Ramos (cell line): ENCODE data around the gene TCF7L2.

ENCODE experiments used
- in situ Hi-C: fragments of 300-500 bp; cut with MboI; formaldehyde crosslinking; loops from one replicate; pipeline ENCODE4 v1.14.3; 2022; ENCODE audit warnings: low sequenced_read_pairs; ENCODE audit not compliant: unreplicated experiment

The TCF7L2 gene

DNA sequence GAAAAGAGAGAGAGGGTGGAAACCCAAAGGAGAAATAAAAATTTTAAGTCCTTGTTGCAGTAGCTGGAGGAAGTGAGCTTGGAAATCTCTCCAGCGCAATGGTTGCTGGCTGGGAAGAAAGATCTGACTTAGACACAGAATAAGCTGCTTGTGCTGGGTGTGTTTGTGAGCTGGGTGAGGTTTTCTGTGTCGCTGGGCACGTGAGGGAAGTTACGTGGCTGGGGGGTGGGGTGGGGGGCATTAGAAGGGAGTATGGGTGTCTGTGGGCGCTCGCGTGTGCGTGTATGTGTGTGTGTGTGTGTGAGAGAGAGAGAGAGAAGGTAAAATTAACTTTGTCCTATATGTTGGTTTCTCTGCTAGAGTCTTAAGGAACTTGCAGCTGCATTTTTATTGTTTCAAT lies 11.6 kb downstream of the TCF7L2 start:
- in situ Hi-C loops = no loop called here

DNA sequence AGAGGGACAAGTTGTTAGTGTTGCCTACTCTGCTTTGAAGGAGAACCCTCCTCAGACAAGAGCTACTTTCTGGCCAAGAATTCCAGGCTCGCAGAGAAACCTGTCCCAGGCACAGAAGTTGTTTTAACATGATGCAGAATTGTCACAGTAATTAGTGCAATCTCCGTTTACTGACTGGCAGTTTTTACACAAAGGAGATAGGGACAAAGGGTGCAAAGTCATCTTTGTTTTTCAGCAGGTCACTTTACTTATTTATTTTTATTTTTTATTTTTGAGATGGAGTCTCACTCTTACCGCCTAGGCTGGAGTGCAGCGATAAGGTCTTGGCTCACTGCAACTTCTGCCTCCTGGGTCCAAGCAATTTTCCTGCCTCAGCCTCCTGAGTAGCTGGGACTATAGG lies 12.3 kb downstream of the TCF7L2 start:
- in situ Hi-C loops = no loop called here

DNA sequence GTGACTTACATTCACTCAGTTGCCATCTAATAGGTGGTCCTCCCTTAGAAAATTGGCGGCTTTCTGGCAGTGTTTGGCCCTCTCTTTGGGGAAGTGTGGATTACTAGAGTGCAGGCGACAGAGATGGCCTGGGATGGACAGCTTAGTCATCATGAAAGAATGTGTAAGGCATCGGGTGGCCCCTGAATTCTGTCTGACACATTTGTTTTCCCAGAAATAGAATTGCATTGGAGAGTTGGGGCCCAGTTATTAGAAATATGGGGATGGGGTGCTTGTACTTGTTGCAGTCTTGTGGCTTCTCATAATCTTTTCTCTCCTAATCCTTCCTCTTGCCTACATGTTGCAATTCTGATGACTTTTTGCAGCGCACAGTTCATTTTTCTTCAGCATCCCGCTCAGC lies 13.8 kb downstream of the TCF7L2 start:
- in situ Hi-C loops = no loop called here

DNA sequence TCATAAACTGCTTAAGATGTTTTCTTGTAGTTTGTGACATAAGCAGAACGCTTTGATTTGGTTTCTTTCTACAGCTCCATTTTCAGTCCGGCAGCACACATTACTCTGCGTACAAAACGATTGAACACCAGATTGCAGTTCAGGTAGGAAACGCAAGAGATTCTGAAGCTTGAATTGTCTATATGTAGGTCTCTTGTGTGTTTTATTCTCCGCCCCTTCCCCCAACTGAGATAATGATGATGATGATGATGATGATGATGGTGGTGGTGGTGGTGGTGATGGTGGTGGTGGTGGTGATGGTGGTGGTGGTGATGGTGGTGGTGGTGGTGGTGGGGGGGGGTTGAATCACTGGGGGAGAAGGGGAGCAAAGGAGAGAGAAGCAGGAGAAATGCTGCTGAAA lies 14.4 kb downstream of the TCF7L2 start:
- in situ Hi-C loops = no loop called here

DNA sequence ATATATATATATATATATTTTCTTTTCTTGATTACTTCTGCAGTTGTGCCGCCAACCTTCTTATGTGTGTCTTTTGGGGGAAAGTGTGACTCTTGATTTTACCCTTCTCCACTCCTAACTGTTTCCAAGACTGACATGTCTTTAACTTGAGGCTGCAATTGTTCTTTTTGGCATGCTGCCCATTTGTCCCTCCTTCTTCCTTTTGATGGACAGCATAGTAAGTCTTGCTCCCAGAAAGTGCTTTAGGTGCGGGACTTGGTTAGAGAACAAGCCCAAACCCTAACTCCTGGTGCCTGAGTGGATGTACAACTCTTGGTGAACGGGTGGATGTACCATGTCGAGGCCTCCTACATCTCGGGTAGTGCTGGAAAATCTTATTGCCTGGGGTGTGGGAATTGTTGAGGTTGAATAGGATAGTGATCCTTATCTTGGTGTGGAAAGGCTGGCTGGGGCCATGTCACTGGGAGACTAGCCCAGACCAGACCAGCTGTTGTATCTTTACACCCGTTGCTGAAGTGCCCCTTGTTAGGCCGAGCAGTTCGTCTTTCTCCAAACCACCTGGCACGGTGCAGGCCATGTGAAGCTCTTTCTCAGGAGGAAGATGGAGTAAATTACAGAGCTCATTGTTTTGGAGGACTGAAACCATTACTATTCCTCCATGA lies 16.3 kb downstream of the TCF7L2 start:
- in situ Hi-C loops = no loop called here

DNA sequence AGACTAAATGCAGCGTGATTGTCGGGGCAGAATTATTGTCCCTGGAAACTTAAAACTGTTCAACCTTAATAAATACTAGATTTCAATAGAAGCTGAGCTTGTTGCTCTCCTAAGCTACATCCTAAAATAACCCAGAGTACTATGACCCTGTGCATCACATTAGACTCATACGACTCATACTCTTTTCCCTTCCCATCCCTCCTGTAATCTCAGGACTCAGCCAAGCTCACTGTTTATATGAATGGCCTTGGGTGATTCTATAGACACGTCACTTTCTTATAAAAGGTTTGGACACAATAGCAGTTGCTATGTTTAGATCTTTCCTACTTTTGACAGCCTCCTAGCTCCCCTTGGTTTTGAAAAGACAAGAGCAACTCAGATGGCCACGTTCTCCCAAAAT lies 17.2 kb downstream of the TCF7L2 start:
- in situ Hi-C loops = no loop called here

DNA sequence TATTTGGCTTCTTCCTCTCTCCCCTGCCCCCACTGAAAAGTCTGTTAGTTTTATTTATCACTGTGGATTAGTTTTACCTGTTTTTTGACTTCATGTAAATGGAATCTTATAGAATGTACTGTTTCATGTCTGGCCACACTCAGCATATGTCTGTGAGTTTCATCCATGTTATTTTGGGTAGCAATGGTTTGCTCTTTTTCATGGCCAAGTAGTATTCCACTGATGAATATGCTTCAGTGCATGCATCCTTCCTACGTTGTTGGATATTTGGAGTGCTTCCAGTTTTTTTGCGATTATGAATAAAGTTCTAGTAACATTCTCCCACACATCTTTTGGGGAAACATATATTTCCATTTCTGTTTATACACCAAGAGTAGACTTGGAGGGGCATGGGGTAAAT lies 19.1 kb downstream of the TCF7L2 start:
- in situ Hi-C loops = no loop called here

DNA sequence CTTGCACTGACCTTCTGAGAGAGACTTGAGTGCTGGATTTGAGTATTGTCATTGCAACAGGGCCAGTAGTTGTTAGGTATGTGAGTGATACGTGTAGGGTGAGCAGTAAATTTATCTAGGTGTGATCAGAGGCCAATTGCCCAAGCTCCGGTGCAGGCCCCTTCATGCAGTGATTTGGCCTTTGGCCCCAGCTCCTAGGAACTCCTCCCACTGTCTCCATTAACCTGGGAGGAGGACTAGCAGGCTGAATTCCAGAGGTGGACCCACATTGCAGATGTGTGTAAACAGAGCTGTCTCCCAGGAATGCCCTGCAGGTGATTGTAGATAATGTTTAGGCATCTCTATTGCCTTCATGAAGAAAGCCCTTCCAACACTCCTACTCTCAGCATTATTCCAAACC lies 19.5 kb downstream of the TCF7L2 start:
- in situ Hi-C loops = no loop called here

DNA sequence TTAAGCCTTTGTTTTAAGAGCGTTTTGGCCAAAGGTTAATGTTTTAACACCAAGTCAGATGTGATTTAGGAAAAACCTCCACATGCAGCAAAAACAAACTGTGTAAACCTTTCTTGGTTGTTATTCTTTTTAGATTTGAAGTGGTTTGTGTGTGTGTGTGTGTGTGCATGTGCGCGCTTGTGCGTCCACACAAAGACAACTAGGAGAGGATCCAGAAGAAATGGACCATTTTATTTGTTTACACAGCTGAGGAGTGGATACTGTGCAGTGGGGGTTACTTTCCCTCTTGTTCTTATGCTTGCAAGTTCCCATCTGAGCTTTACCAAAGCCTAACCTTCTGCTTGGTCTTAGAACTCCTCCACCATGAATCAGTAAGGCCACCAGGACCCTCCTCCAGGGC lies 20.0 kb downstream of the TCF7L2 start:
- in situ Hi-C loops = no loop called here

DNA sequence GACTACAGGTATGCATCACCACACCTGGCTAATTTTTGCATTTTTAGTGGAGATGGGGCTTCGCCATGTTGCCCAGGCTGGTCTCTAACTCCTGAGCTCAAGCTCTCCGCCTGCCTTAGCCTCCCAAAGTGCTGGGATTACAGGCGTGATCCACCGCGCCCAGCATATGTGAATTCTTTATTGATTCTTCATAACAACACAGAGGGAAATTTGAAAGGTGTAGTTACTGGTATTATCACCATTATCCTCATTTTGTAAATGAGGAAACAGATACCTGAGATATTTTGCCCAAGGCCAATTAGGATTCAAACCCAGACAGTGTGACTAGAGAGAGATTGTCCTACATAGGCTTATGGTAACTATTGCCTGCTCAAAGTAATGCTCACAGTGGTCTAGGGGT lies 22.6 kb downstream of the TCF7L2 start:
- in situ Hi-C loops = no loop called here

DNA sequence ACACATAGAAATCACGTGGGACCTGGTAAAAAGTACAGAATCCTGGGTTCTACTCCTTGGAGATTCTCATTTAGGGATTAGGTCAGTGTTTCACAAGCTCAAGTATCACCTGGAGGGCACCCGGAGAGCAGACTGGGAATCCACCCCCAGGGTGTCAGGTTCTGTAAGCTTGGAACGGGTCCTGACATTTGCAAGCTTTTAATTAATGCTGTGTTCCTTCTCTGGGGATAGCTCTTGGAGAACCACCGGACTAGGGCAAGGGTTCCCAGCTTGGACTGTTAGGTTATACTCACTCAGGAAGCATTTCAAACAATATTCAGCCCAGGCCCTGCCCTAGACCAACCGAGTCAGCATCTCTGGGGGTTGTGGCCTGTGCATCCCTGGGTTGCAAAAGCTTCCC lies 23.0 kb downstream of the TCF7L2 start:
- in situ Hi-C loops = no loop called here

DNA sequence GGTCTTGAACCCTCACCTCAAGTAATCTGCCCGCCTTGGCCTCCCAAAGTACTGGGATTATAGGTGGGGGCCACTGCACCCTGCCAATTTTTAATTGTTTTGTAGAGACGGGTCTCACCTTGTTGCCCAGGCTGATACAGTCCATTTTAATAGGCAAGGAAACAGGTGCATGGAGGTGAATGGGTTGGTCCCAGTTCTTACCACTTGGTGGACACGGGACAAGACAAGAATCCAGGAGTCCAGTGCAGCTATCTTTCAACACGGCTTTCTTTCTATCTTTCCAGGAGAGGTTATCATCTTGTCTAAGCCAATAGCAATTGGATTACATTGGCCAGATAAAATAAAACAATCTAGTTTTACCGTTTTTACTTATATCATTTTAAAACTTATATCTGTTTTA lies 23.8 kb downstream of the TCF7L2 start:
- in situ Hi-C loops = no loop called here

DNA sequence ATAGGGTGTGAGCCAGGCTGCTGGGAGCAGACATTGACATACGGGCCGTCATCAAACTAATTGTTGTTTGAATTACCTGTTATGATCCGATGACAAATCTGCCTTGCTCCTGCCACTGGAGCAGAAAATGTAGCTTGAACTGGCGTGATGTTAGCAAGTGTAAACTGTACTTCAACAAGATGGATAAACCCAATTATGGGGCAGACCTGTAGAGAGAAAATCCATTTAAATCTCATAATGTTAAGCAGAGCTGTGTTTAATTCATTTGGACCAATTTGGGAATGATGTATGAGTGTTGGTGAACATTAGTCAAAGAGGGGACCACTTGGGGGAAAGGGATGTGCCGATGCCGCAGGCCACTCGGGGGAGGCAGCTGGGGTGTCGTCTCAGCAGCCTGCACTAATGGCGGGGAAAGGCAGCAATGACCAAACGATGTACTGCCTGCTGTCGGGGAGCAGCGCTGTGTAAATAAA lies 27.4 kb downstream of the TCF7L2 start:
- in situ Hi-C loops = no loop called here

DNA sequence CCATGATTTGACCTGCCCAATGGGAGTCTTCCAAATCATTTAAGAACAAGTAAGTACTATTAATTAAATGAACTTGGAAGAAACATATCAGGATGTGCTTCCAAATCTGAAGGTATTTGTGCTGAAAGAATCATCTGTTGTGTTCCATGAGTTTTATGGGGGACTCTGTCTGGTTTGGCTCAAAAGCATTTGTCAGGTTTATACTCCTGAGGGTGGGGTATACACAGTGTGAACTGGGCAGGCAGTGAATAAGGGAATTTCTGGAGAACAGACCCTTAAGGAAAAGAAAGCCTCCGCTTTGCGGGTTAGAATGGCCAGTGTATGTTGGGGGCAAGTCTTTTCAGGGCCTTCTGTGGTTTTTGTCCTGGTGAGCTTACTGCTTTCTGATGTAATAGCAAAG lies 29.9 kb downstream of the TCF7L2 start:
- in situ Hi-C loops = no loop called here

DNA sequence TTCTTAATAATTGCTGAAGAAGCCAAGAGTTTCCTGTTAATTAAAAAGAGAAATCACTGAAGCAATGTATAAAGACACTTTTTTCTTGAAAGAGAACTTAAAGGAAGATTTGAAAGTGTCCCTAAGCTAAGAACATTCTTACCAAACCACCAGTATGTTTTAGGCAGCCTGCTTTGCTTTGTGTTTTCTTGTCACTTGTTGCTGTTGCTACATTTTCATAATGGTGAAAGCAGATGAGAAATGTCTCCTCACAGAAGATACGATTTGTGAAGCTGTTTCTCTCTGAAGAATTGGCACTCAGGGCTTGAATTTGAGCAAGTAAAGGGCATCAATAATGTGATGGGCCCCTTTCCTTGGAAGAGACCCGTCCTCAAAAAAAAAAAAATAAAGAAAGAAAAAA lies 30.9 kb downstream of the TCF7L2 start:
- in situ Hi-C loops = no loop called here

DNA sequence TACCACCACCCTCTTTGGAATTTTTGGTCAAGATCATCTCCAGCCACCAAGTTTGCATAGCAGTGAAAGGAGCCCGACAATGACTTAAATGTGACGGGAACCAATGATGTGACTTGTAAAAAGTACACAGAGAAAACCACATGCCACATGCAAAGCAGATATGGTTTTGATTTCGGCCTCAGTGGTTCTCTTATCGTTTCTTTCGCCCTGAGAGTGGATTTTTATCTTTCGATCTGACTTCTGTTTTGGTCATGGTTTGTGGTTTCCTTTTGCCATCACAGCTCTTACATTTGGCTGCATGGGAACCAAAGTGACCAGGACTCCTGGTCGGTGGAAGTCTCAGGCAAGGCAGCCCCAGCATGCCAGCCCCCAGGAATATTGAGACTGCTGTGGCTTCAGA lies 31.5 kb downstream of the TCF7L2 start:
- in situ Hi-C loops = no loop called here

DNA sequence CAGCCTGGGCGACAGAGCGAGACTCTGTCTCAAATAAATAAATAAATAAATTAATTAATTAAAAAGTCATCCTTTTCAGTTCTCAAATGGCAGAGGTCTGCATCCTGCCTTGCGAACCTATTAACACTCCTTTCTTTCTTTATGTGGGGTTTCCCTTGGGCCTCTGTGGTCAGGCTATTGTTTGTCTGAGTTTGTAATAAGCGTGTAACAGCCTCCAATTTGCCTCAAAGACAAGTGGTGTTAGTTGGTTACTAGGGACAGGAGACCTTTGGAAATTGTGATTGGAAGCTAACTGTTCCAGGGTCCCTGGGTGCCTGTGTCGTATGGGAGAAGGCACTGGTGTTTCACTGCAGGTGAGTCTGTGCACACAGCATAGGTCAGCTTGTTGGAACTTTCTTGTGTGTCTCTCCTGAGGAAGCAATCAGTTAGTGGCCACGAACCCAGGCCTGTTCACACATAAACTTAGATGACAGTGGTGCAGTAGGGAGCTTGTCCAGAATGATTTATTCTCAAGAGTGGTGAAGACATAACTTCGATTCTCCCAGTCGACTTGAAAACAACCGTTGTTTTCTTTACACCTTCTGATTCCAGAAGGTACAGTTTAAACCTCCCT lies 33.5 kb downstream of the TCF7L2 start:
- in situ Hi-C loops = no loop called here

DNA sequence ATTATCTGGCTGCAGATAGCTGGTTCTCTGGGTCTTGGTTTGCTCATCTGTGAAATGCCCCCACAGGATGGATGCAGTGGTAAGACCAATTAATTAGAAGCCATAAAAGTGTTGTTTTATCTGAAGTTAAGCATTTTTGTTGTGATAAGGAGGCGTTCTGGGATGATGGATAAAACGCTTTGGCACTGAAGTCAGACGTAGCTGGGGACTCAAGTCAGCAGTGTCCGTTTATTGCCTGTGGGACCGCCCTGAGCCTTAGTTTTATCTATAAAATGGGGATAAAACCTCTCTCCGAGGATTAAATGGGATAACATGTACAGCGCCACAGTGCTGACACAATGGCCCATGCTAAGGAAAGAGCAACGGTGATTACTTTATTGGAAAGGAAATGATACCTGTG lies 34.7 kb downstream of the TCF7L2 start:
- in situ Hi-C loops = no loop called here

DNA sequence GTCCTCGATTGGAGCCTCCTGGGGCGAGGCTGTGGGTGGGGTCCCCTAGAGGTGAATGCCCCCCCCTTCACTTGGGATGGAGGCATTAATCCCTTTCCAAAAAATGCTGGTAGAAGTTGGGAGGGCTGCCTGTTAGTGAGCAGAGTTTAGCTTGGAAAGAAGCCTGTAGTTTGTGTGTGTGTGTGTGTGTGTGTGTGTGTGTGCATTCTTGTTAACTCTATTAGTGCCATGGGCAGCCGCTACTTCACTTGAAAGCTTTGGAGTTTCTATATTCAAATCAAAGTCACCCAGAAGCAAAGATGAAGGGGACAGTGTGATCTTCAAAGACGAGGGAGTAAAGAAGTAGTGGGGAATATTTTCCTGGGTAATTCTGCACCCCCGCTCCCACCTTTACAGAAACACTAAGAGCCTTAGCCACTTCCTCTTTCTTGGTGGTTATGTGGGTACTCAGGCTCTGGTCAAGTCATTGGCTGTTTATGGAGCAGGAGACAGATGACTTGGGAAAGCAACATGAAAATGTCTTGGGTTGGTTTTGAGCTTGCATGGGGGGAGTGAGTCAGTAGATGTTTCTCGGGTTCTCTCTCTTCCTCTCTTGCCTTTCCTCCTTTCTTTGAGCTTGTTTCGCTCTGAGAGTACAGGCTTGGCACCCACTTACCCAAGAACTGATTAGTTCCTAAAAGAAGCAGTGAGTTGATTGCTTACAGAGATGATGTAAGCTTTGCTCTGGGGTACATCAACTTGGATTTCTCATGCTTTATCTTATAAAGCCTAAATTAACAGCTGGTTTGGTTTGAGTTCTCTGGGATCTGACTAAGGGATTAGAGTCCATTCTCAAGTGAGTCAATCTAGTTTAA lies 35.9 kb downstream of the TCF7L2 start:
- in situ Hi-C loops = no loop called here

DNA sequence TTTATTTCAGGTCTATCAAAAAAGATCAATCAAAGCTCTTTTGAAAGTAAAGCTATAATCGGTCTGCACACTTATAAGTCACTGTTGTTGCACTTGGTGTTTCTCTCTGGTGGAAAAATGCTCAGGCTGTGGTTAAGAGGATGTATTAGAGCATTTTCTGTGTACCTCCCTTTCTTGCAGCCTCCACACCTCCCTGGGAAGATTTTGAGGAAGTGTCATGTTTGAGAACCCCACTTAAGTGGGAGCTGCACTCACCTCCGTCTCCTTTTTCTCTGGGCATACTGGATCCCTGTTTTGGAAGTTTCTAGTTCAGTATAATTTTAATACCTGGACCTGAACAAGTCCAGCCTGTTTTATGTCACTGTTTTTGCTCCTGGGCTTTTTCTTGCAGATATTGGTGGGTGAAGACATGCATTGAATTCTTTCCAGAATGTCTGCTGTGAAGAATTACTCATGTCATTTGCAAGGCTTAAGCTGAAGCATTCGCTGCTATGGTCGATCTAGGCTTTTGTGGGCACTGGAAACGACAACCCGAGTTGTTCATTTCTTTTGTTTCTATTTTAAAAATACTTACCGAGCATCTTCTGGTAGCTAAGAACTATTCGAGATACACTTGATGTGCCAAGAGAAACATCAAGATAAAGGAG lies 36.6 kb downstream of the TCF7L2 start:
- in situ Hi-C loops = no loop called here

DNA sequence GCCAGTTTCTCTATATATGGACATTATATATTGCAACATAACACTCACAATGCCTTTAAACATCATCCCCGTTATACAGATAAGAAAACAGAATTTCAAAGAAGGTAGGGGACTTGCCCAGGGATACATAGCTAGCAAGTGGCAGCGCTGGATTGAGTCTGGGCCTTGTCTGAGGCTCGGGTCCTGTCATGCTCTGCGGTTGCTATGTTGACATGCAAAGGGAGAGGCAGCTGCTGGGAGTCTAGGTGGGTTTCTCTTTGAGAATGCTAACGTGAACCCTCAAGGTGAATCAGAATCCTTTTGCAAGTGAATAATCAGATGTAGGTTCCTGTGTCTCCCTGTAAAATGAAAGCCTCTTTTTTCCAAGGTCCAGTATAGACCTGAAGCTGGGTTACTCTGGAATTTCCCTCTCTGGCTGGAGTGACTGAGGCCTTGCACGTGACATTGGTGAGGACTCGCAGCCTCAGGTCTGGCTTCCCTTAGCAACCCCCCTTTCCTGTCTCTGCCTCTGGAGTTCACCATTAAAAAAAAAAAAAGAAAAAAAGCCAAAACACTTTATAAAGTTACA lies 38.9 kb downstream of the TCF7L2 start:
- in situ Hi-C loops = no loop called here
